ENCODE data around the gene TCN2. TPM values are rescaled to one million over a fixed set of nuclear protein-coding genes. Genes with fewer than 3 reads are reported as not detected.
"Not testable (repeated sequence)": the region's sequence is repeated elsewhere in the genome, so short reads cannot be mapped to it uniquely, and the experiment has no call there.

The TCN2 gene
- total RNA-seq (2022) (11.0 and 25.9 TPM in 2 replicates), Bru-seq, nascent RNA (percentile 35 among the genes with signal in this experiment), BruChase-seq, experiment 1, labeled RNA remaining after a 6-hour chase (percentile 37 among the genes with signal in this experiment), BruChase-seq, experiment 2, labeled RNA remaining after a 2-hour chase (percentile 31 among the genes with signal in this experiment)
- long read RNA-seq, transcript TCN2-201 (9 exons, 2,535 nt) = major isoform, 60 of 71 reads
- long read RNA-seq, partial matches to known transcripts = 5 of 71 reads
- long read RNA-seq, other reads (novel, unspliced or antisense) = 2 of 71 reads

DNA sequence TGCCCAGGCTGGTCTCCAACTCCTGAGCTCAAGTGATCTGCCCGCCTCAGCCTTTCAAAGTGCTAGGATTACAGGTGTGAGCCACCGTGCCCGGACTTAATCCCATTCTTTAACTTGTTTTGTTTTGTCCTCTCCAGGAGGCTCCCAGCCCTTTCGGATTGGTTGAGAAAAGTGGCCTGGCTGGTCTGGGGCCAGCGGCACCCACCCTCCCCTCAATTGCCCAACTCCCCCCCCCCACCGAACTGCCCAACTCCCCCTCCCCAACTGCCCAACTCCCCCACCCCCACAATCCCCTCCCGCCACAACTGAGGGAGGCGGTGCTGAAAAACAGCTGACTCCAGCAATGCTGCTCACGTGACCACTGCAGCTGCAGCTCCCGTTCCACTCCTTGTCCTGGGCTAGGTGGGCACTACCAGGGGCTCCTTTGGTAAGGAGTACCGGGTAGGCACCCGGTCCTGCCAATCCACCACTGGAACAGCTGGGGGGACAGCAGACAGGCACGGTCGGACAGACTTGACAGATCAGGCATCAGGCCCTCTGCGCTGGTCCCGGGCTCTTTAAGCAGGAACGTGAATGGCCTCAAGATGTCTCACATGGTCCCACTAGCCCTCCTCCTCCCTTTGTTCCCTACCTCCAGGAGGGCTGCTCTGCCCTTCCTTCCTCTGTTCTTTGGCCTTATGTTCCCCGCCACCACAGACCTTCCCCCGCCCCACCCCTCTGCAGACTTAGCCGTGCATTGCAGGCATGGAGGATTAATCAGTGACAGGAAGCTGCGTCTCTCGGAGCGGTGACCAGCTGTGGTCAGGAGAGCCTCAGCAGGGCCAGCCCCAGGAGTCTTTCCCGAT lies at the start of gene TCN2:
TSS of gene TCN2 (plus strand) at position 720 of the 845 bp plus-strand sequence. CDS start 158 bp downstream, outside the sequence.
- Mint-ChIP-seq H3K27me3 (ENCODE audit: unreplicated experiment) (no peaks in the 10 kb centered on the region), H3K36me3 (ENCODE audit: insufficient read depth, unreplicated experiment) (peaks cover 15% of the 10 kb centered on the region), H3K9me3 (ENCODE audit: low read depth, unreplicated experiment) (no peaks in the 10 kb centered on the region), H3K27ac (ENCODE audit: unreplicated experiment) (peak within 1 kb of the TSS; percentile 82), H3K4me3 (ENCODE audit: low read depth, unreplicated experiment) (peak within 1 kb of the TSS; percentile 79), H3K4me1 (ENCODE audit: low read depth, unreplicated experiment) (peaks cover 38% of the 10 kb centered on the region)
- TF ChIP-seq, protein P1, sequence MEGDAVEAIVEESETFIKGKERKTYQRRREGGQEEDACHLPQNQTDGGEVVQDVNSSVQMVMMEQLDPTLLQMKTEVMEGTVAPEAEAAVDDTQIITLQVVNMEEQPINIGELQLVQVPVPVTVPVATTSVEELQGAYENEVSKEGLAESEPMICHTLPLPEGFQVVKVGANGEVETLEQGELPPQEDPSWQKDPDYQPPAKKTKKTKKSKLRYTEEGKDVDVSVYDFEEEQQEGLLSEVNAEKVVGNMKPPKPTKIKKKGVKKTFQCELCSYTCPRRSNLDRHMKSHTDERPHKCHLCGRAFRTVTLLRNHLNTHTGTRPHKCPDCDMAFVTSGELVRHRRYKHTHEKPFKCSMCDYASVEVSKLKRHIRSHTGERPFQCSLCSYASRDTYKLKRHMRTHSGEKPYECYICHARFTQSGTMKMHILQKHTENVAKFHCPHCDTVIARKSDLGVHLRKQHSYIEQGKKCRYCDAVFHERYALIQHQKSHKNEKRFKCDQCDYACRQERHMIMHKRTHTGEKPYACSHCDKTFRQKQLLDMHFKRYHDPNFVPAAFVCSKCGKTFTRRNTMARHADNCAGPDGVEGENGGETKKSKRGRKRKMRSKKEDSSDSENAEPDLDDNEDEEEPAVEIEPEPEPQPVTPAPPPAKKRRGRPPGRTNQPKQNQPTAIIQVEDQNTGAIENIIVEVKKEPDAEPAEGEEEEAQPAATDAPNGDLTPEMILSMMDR (IDR thresholded peaks at IDR 0.05; ENCODE audit: unreplicated experiment) = no peak
- intact Hi-C loops (cut with micrococcal nuclease; ENCODE audit: unreplicated experiment) = no loop called here
- no TSS peak for BruUV-seq (replicated peaks)
- peak; percentile 68 for DNase-seq
- CTCF ChIA-PET = interaction anchor here (0.6 to 2.3 kb wide), 24 partner anchors 8 to 1072 kb away, joined by 3 to 12 read pairs (median 3); partner anchors contain the start of gene PES1

DNA sequence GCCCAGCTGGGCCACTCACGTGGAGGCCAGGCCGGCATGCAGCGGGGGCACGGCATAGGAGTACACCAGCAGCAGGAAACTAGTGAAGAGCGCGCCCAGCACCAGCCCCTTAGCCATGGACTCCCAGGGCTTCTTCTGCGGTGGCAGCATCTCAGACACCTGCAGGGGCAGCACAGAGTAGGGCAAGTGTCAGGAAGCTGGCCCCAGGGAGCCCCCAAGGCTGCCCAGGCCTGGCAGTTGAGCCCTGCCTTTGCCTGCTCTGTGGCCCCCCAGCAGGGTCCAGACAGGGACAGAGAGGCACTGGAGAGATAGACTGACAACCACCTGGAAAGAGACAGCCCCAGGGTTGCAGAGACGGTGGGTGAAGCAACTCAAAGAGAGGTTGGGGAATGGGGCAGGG lies 49.7 kb upstream of the TCN2 start:
- CTCF ChIA-PET = no interaction called here
- BruUV-seq (replicated peaks) = no TSS peak
- Mint-ChIP-seq H3K36me3 (ENCODE audit: insufficient read depth, unreplicated experiment) (peaks cover 3% of the 10 kb centered on the region), H3K9me3 (ENCODE audit: low read depth, unreplicated experiment) (no peaks in the 10 kb centered on the region), H3K27me3 (ENCODE audit: unreplicated experiment) (no peaks in the 10 kb centered on the region), H3K27ac (ENCODE audit: unreplicated experiment) (no peak overlapping the region), H3K4me1 (ENCODE audit: low read depth, unreplicated experiment) (peaks cover 12% of the 10 kb centered on the region), H3K4me3 (ENCODE audit: low read depth, unreplicated experiment) (no peak overlapping the region)
- intact Hi-C loops (cut with micrococcal nuclease; ENCODE audit: unreplicated experiment) = no loop called here
- no peak for DNase-seq
- TF ChIP-seq, protein P1 (IDR thresholded peaks at IDR 0.05; ENCODE audit: unreplicated experiment) = no peak

DNA sequence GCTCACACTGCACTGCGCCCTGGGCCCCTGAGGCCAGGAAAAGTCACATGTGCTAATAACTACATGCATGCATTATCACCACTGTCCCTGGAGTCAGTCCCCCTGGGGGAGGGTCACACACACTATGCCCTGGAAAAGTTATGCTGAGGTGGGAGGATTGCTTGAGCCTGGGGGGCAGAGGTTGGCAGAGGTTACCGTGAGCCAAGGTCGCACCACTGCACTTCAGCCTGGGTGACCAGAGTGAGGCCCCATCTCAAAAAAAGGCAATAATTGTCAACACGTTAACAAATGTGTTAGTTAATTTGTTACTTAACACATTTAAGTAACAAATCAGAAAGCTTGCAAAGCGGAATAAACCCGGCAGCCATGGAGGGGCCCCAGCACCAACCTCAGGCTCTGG lies 47.1 kb upstream of the TCN2 start:
- Mint-ChIP-seq H3K4me1 (ENCODE audit: low read depth, unreplicated experiment) (peaks cover 12% of the 10 kb centered on the region), H3K27ac (ENCODE audit: unreplicated experiment) (no peak overlapping the region), H3K4me3 (ENCODE audit: low read depth, unreplicated experiment) (no peak overlapping the region), H3K9me3 (ENCODE audit: low read depth, unreplicated experiment) (no peaks in the 10 kb centered on the region), H3K27me3 (ENCODE audit: unreplicated experiment) (no peaks in the 10 kb centered on the region), H3K36me3 (ENCODE audit: insufficient read depth, unreplicated experiment) (peaks cover 3% of the 10 kb centered on the region)
- no peak for DNase-seq
- no TSS peak for BruUV-seq (replicated peaks)
- TF ChIP-seq, protein P1 (IDR thresholded peaks at IDR 0.05; ENCODE audit: unreplicated experiment) = no peak
- intact Hi-C loops (cut with micrococcal nuclease; ENCODE audit: unreplicated experiment) = no loop called here
- CTCF ChIA-PET = interaction anchor here (0.8 kb wide), 1 partner anchor 47 kb away, joined by 3 read pairs; the partner anchor contains the start of gene TCN2

DNA sequence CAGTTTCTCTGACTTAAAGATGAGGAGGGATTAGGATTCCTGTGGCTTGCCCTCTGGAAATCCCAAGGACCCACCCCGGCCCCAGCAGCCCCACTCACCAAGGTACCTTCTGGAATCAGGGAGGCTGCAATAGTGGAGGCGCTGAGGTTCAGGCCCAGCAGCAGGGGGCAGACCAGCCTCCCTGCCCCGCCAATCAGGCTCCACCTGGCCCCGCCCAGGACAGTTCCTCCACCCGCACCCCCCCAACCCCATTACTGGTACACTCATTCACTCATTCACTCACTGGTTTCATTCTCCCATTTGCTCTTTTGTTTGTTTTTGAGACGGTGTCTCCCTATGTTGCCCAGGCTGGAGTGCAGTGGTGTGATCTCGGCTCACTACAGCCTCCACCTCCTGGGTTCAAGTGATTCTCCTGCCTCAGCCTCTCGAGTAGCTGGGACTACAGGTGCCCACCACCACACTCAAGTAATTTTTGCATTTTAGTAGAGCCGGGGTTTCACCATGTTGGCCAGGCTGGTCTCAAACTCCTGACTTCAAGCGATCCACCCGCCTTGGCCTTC lies 46.3 kb upstream of the TCN2 start:
- H3K27me3 Mint-ChIP-seq (ENCODE audit: unreplicated experiment); intact Hi-C loops (cut with micrococcal nuclease; ENCODE audit: unreplicated experiment); H3K4me3 Mint-ChIP-seq (ENCODE audit: low read depth, unreplicated experiment); H3K9me3 Mint-ChIP-seq (ENCODE audit: low read depth, unreplicated experiment); H3K36me3 Mint-ChIP-seq (ENCODE audit: insufficient read depth, unreplicated experiment); H3K27ac Mint-ChIP-seq (ENCODE audit: unreplicated experiment); BruUV-seq (replicated peaks); DNase-seq: not testable (repeated sequence)
- peaks cover 13% of the 10 kb centered on the region for H3K4me1 Mint-ChIP-seq (ENCODE audit: low read depth, unreplicated experiment)
- CTCF ChIA-PET = interaction anchor here (0.6 to 0.8 kb wide), 3 partner anchors 14 to 93 kb away, joined by 3 to 10 read pairs (median 3); partner anchors contain the start of gene TCN2
